ENCODE measurements around the gene GAS2L1.

Gene GAS2L1

GRCh38 chr22:29275819-29276565 lies 30.5 kb upstream of the GAS2L1 start:
- DNase-seq (ENCODE audit: low spot score) = no peak

GRCh38 chr22:29277927-29278326 lies 28.5 kb upstream of the GAS2L1 start:
- no peak for DNase-seq (ENCODE audit: low spot score)

GRCh38 chr22:29284196-29284595 lies 22.3 kb upstream of the GAS2L1 start:
- no peak for DNase-seq (ENCODE audit: low spot score)

GRCh38 chr22:29288837-29289236 lies 17.6 kb upstream of the GAS2L1 start:
- no peak for DNase-seq (ENCODE audit: low spot score)

- no peak for DNase-seq (ENCODE audit: low spot score)
These were observed 16.4 kb upstream of the GAS2L1 start for GRCh38 chr22:29290061-29290460.

- no peak for DNase-seq (ENCODE audit: low spot score)
These were observed 15.2 kb upstream of the GAS2L1 start for GRCh38 chr22:29291215-29291614.

- no peak for DNase-seq (ENCODE audit: low spot score)
These were observed 14.1 kb upstream of the GAS2L1 start for GRCh38 chr22:29292379-29292778.

- DNase-seq (ENCODE audit: low spot score) = no peak
These were observed 7.8 kb upstream of the GAS2L1 start for GRCh38 chr22:29298641-29299040.

GRCh38 chr22:29299136-29299900 lies 7.1 kb upstream of the GAS2L1 start:
- no peak for DNase-seq (ENCODE audit: low spot score)

- DNase-seq (ENCODE audit: low spot score) = no peak
These were observed 6.0 kb upstream of the GAS2L1 start for GRCh38 chr22:29300467-29300806.

GRCh38 chr22:29300807-29301601 lies 5.4 kb upstream of the GAS2L1 start:
- DNase-seq (ENCODE audit: low spot score) = no peak

- DNase-seq (ENCODE audit: low spot score) = no peak
These were observed 4.6 kb upstream of the GAS2L1 start for GRCh38 chr22:29301716-29302401.

- no peak for DNase-seq (ENCODE audit: low spot score)
These were observed 4.1 kb upstream of the GAS2L1 start for GRCh38 chr22:29302402-29302680.

GRCh38 chr22:29302681-29303465 lies 3.6 kb upstream of the GAS2L1 start:
- no peak for DNase-seq (ENCODE audit: low spot score)

- DNase-seq (ENCODE audit: low spot score) = no peak
These were observed 645 bp upstream of the GAS2L1 start for GRCh38 chr22:29305836-29306174.

GRCh38 chr22:29306835-29307595 lies 565 bp downstream of the GAS2L1 start:
- DNase-seq (ENCODE audit: low spot score) = peak; percentile 88

GRCh38 chr22:29307596-29308147 lies 1.2 kb downstream of the GAS2L1 start:
- no peak for DNase-seq (ENCODE audit: low spot score)

GRCh38 chr22:29308148-29308790 lies 1.8 kb downstream of the GAS2L1 start:
- peak; percentile 61 for DNase-seq (ENCODE audit: low spot score)

- no peak for DNase-seq (ENCODE audit: low spot score)
These were observed 2.4 kb downstream of the GAS2L1 start for GRCh38 chr22:29308791-29309262.

Measured in left forelimb (tissue), 1 donor.